Neuronal stem cell (in vitro differentiated cells): ENCODE data around the gene PXMP2.

Source experiments
- DNase-seq: peaks from one replicate; pipeline ENCODE4 v3.0.0-alpha.2; 2013; ENCODE audit warnings: low spot score
- H2AFZ ChIP-seq: one replicate; pipeline ENCODE4 v1.6.1; 2013; ENCODE audit warnings: mild to moderate bottlenecking, low read length, inconsistent platforms
- H2AK5ac ChIP-seq: 2 replicates; pipeline ENCODE4 v1.6.1; 2013; ENCODE audit warnings: low read depth, mild to moderate bottlenecking, inconsistent platforms, low read length, moderate library complexity, mixed read lengths
- H2BK120ac ChIP-seq: 2 replicates; pipeline ENCODE4 v1.6.1; 2013; ENCODE audit warnings: low read depth, mild to moderate bottlenecking, inconsistent platforms, low read length, moderate library complexity, mixed read lengths
- H2BK12ac ChIP-seq: one replicate; pipeline ENCODE4 v1.6.1; 2013; ENCODE audit warnings: low read length, inconsistent platforms
- H2BK15ac ChIP-seq: 2 replicates; pipeline ENCODE4 v1.6.1; 2013; ENCODE audit warnings: mild to moderate bottlenecking, low read length, inconsistent platforms, mixed read lengths
- H2BK5ac ChIP-seq: one replicate; pipeline ENCODE4 v1.6.1; 2013; ENCODE audit warnings: inconsistent platforms, mild to moderate bottlenecking, low read length, moderate library complexity
- H3K14ac ChIP-seq: one replicate; pipeline ENCODE4 v1.6.1; 2013; ENCODE audit warnings: low read length, inconsistent platforms
- H3K18ac ChIP-seq: 2 replicates; pipeline ENCODE4 v1.6.1; 2013; ENCODE audit warnings: low read length, inconsistent platforms
- H3K23ac ChIP-seq: 2 replicates; pipeline ENCODE4 v1.6.1; 2013; ENCODE audit warnings: low read depth, mild to moderate bottlenecking, mixed read lengths, low read length, inconsistent platforms; ENCODE audit not compliant: poor library complexity
- H3K27ac ChIP-seq: replicated peaks from 3 replicates; pipeline ENCODE4 v1.5.1; 2013; ENCODE audit warnings: low read length, inconsistent platforms
- H3K27me3 ChIP-seq, 3 experiments: 2 replicates each; pipeline ENCODE4 v1.6.1; 2013; ENCODE audit warnings: low read length in 3 of 3, mild to moderate bottlenecking in 2 of 3, inconsistent platforms in 1 of 3, low read depth in 1 of 3, mixed read lengths in 1 of 3, moderate library complexity in 1 of 3; ENCODE audit not compliant: control insufficient read depth in 3 of 3, insufficient read depth in 3 of 3
- H3K36me3 ChIP-seq, 2 donors: replicated peaks in 1 of 2; 2 replicates each; pipeline ENCODE4 v1.6.1; 2013; ENCODE audit warnings: low read length in 2 of 2; ENCODE audit not compliant: control insufficient read depth in 2 of 2, insufficient read depth in 2 of 2
- H3K4ac ChIP-seq: 2 replicates; pipeline ENCODE4 v1.6.1; 2013; ENCODE audit warnings: inconsistent platforms, mild to moderate bottlenecking, low read length, moderate library complexity
- H3K4me1 ChIP-seq, 2 donors: 1 replicate in 1 of 2; 2 replicates in 1 of 2; pipeline ENCODE4 v1.6.1; 2013; ENCODE audit warnings: low read length in 2 of 2, low read depth in 1 of 2; ENCODE audit not compliant: control insufficient read depth in 2 of 2, insufficient read depth in 1 of 2
- H3K4me2 ChIP-seq: one replicate; pipeline ENCODE4 v1.6.1; 2013; ENCODE audit warnings: mild to moderate bottlenecking, low read length, inconsistent platforms; ENCODE audit not compliant: insufficient read depth, poor library complexity, severe bottlenecking
- H3K4me3 ChIP-seq, 2 donors: 2 replicates each; pipeline ENCODE4 v1.5.1; 2013; ENCODE audit warnings: low read length in 2 of 2, mild to moderate bottlenecking in 2 of 2, inconsistent platforms in 1 of 2, moderate library complexity in 1 of 2
- H3K79me1 ChIP-seq: one replicate; pipeline ENCODE4 v1.6.1; 2013; ENCODE audit warnings: low read depth, mild to moderate bottlenecking, inconsistent platforms, low read length, moderate library complexity
- H3K9ac ChIP-seq: one replicate; pipeline ENCODE4 v1.6.1; 2013; ENCODE audit warnings: mild to moderate bottlenecking, low read depth, low read length, inconsistent platforms; ENCODE audit not compliant: poor library complexity
- H3K9me3 ChIP-seq, 2 donors: replicated peaks in 1 of 2; 2 replicates each; pipeline versions ENCODE3 to v1.6.1; 2013; ENCODE audit warnings: low read length in 2 of 2, mild to moderate bottlenecking in 2 of 2, inconsistent platforms in 1 of 2, low read depth in 1 of 2, mixed read lengths in 1 of 2, moderate library complexity in 1 of 2; ENCODE audit not compliant: control insufficient read depth in 2 of 2, insufficient read depth in 1 of 2
- H4K8ac ChIP-seq: one replicate; pipeline ENCODE4 v1.6.1; 2013; ENCODE audit warnings: low read depth, mild to moderate bottlenecking, inconsistent platforms, low read length, moderate library complexity
- H4K91ac ChIP-seq: one replicate; pipeline ENCODE4 v1.6.1; 2013; ENCODE audit warnings: low read length, low read depth, mild to moderate bottlenecking, inconsistent platforms; ENCODE audit not compliant: poor library complexity
- WGBS, 2 donors: extraction: QIAGEN DNeasy Blood & Tissue Kit; methylation state at CpG; one replicate each; pipeline ENCODE4 v1.1.7; 2013; ENCODE audit warnings: missing lambda C conversion rate in 2 of 2, mixed read lengths in 1 of 2; ENCODE audit not compliant: insufficient read length in 2 of 2, insufficient replicate concordance in 1 of 2; ENCODE audit errors: extremely low coverage in 2 of 2; 5-methylcytosine and 5-hydroxymethylcytosine counted together

Gene PXMP2

GRCh38 chr12:132723015-132723763 lies 35.8 kb downstream of the PXMP2 start:
- Histone ChIP-seq H2AFZ (no peak overlapping the region), H3K27ac (no peak overlapping the region), H3K14ac (no peak overlapping the region)

GRCh38 chr12:132723764-132724140 lies 36.4 kb downstream of the PXMP2 start:
- H2BK120ac ChIP-seq: no peak overlapping the region
- WGBS, 2 donors: no CpG with 5 or more reads among the region's 2 CpGs
- no peak overlapping the region for H4K8ac ChIP-seq
- H3K4me1 ChIP-seq: no peaks in the 10 kb centered on the region
- H2AFZ ChIP-seq: no peak overlapping the region
- H3K4me3 ChIP-seq: no peak overlapping the region
- H3K27ac ChIP-seq: no peak overlapping the region
- no peak overlapping the region for H3K9ac ChIP-seq
- no peak overlapping the region for H2AK5ac ChIP-seq
- H2BK15ac ChIP-seq: no peak overlapping the region
- H3K36me3 ChIP-seq: peaks cover 63 to 93% of the 10 kb centered on the region in 2 donors
- H3K18ac ChIP-seq: no peak overlapping the region
- peaks cover 10% of the 10 kb centered on the region for H3K79me1 ChIP-seq
- H3K27me3 ChIP-seq: no peaks in the 10 kb centered on the region
- no peak overlapping the region for H3K4ac ChIP-seq
- no peak for DNase-seq
- no peak overlapping the region for H2BK12ac ChIP-seq
- peak overlapping the region; percentile 12 for H3K23ac ChIP-seq
- H2BK5ac ChIP-seq: no peak overlapping the region
- no peak overlapping the region for H3K4me2 ChIP-seq
- peaks cover 0 to 2% of the 10 kb centered on the region in 2 donors for H3K9me3 ChIP-seq
- no peak overlapping the region for H4K91ac ChIP-seq
- no peak overlapping the region for H3K14ac ChIP-seq

More at GRCh38 chr12:132723015-132723763, 35.8 kb downstream of the PXMP2 start:
- no peak overlapping the region for H3K4me3 ChIP-seq
- H3K27me3 ChIP-seq: no peaks in the 10 kb centered on the region
- no peak overlapping the region for H3K4ac ChIP-seq
- H3K79me1 ChIP-seq: peaks cover 10% of the 10 kb centered on the region
- peak overlapping the region; percentile 12 for H3K23ac ChIP-seq
- DNase-seq: no peak
- no peak overlapping the region for H2AK5ac ChIP-seq
- no peak overlapping the region for H3K18ac ChIP-seq
- peaks cover 61 to 90% of the 10 kb centered on the region in 2 donors for H3K36me3 ChIP-seq
- no peaks in the 10 kb centered on the region for H3K4me1 ChIP-seq
- H2BK120ac ChIP-seq: no peak overlapping the region
- no peak overlapping the region for H4K8ac ChIP-seq
- no peak overlapping the region for H2BK15ac ChIP-seq
- H3K9me3 ChIP-seq: no peaks in the 10 kb centered on the region
- no peak overlapping the region for H4K91ac ChIP-seq
- no CpG with 5 or more reads among the region's 30 CpGs for WGBS, 2 donors
- H3K4me2 ChIP-seq: no peak overlapping the region
- H2BK12ac ChIP-seq: no peak overlapping the region
- no peak overlapping the region for H3K9ac ChIP-seq
- no peak overlapping the region for H2BK5ac ChIP-seq

- H3K14ac ChIP-seq: no peak overlapping the region
- no peak overlapping the region for H4K91ac ChIP-seq
- no peak overlapping the region for H2BK15ac ChIP-seq
- H3K27me3 ChIP-seq: no peaks in the 10 kb centered on the region
- no CpG with 5 or more reads among the region's 30 CpGs for WGBS, 2 donors
- peaks cover 5% of the 10 kb centered on the region for H3K79me1 ChIP-seq
- DNase-seq: no peak
- peak overlapping the region; percentile 61 for H2BK120ac ChIP-seq
- peaks cover 57 to 90% of the 10 kb centered on the region in 2 donors for H3K36me3 ChIP-seq
- no peak overlapping the region for H3K9ac ChIP-seq
- H3K27ac ChIP-seq: no peak overlapping the region
- no peak overlapping the region for H3K4ac ChIP-seq
- peaks cover 2% of the 10 kb centered on the region in 2 donors for H3K9me3 ChIP-seq
- no peak overlapping the region for H2BK5ac ChIP-seq
- no peak overlapping the region for H4K8ac ChIP-seq
- H3K4me2 ChIP-seq: no peak overlapping the region
- no peak overlapping the region for H2BK12ac ChIP-seq
- H3K4me3 ChIP-seq: no peak overlapping the region
- H2AK5ac ChIP-seq: no peak overlapping the region
- H3K18ac ChIP-seq: no peak overlapping the region
- no peaks in the 10 kb centered on the region for H3K4me1 ChIP-seq
- peak overlapping the region; percentile 2 for H3K23ac ChIP-seq
- no peak overlapping the region for H2AFZ ChIP-seq
Measured at GRCh38 chr12:132724506-132725241, 37.3 kb downstream of the PXMP2 start.

- H2BK120ac ChIP-seq: no peak overlapping the region
- H3K4me1 ChIP-seq: no peaks in the 10 kb centered on the region
- H3K9me3 ChIP-seq: peaks cover 4 to 8% of the 10 kb centered on the region in 2 donors
- H4K91ac ChIP-seq: no peak overlapping the region
- no peak overlapping the region for H2BK15ac ChIP-seq
- H2AFZ ChIP-seq: no peak overlapping the region
- no peak overlapping the region for H3K27ac ChIP-seq
- H3K79me1 ChIP-seq: peaks cover 5% of the 10 kb centered on the region
- peaks cover 63 to 93% of the 10 kb centered on the region in 2 donors for H3K36me3 ChIP-seq
- no CpG with 5 or more reads among the region's 12 CpGs for WGBS, 2 donors
- no peak overlapping the region for H3K14ac ChIP-seq
- H3K4me2 ChIP-seq: no peak overlapping the region
- no peak overlapping the region for H3K4ac ChIP-seq
- no peaks in the 10 kb centered on the region for H3K27me3 ChIP-seq
- no peak overlapping the region for H3K9ac ChIP-seq
- no peak for DNase-seq
- H3K18ac ChIP-seq: no peak overlapping the region
- no peak overlapping the region for H3K4me3 ChIP-seq
- H2BK12ac ChIP-seq: no peak overlapping the region
- H2AK5ac ChIP-seq: no peak overlapping the region
- H4K8ac ChIP-seq: no peak overlapping the region
- H3K23ac ChIP-seq: no peak overlapping the region
- H2BK5ac ChIP-seq: no peak overlapping the region
Measured at GRCh38 chr12:132726386-132726785, 39.0 kb downstream of the PXMP2 start.
